Activated gamma-delta T cell treated with anti-CD3 and anti-CD28 coated beads, Interleukin-2, amount 50 U/mL, for 16 hours (primary cell): ENCODE results near the gene ADAM12.
"Not testable (repeated sequence)": the region's sequence is repeated elsewhere in the genome, so short reads cannot be mapped to it uniquely, and the experiment has no call there.

Experiments used
- DNase-seq: peaks from one replicate; pipeline ENCODE4 v3.0.0-alpha.2; 2020; ENCODE audit warnings: low read depth

Gene ADAM12

DNA sequence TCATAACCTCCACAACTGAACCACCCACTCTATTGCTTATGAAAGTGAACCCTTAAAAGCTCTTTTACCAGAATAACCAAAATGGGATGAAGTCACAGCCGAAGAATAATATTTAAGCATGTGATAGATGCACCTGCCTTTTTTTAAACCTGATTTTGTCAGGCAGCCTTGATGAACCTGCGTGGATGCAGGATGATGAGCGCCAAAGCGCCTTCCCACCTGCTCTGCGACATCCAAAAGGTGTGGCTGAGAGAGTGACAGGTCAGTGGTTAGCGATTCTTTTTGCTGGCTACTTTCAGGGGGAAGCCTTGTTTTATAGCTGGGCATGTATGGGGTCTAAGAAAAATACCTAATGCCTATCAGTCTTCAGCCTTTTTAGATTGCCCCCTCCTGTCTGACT lies 334.1 kb downstream of the ADAM12 start:
- DNase-seq = no peak

DNA sequence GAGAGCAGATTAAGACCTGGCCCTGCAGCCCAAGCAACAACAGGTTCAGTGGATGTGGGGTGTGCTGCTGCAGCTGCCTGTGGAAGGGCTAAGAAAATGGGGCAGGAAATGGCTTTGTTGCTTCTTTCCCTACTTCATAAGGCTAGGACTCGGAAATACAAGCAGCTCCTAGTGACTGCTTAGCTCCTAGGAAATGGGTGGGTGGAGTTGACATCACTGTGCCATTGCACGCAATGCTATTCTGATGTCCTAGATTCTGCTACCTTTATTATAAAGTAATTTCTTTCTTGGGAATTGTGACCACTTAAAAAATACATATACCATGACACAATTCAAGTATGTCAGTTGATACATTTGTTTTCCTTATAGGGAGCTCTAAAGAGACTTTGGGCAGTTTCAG lies 336.1 kb downstream of the ADAM12 start:
- no peak for DNase-seq

DNA sequence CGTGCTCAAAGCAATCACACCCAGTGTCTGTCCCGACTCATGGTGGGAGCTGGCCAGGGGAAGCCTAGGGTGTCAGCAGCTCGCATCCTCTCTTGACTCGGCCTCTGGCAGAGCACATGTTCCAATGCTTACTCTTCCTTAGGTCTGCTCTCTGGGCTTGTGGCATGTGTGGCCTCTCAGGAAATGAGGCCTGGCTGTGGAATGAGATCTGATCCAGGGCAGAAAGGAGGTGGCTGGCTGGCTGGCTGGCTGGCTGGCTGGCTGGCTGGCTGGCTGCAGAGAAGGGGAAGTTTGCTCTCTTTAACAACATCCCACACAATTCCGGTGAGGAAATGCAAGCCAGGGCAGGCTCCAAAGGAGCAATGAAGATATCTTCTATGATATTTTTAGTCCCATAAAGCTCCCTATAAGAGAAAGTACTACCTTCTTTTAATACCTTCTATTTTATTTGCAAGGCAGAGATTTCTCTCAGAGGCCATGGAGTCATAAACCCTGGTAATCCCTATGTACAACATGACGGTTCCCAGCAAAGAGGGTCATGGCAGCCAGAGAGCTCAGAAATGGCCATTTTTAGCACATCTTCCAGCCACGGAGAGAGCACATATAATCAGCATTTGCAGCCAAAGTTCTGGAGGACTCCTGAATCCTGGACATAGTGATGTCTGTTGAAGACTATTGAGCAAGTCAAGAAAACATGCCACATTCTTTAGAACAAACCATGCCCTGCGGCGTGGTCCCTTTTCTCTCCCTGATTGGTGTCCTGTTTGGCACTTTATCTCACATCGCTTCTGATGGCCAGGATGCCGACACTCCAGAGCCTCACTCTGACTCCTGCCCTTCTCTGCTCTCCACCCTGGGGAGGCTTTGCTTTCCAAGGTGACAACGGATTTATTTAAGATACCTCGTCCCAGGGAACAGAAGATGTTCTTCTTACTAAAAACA lies 338.2 kb downstream of the ADAM12 start:
- DNase-seq = no peak

- DNase-seq = not testable (repeated sequence)
These were observed 340.5 kb downstream of the ADAM12 start for GRCh38 chr10:126047749-126048148.

GRCh38 chr10:126046831-126047230 lies 341.4 kb downstream of the ADAM12 start:
- DNase-seq = no peak

GRCh38 chr10:126045861-126046260 lies 342.4 kb downstream of the ADAM12 start:
- no peak for DNase-seq

- no peak for DNase-seq
These were observed 344.9 kb downstream of the ADAM12 start for GRCh38 chr10:126043389-126043788.

- DNase-seq = no peak
These were observed 345.4 kb downstream of the ADAM12 start for GRCh38 chr10:126042906-126043305.

GRCh38 chr10:126042354-126042753 lies 345.9 kb downstream of the ADAM12 start:
- DNase-seq = no peak

- peak; percentile 30 for DNase-seq
These were observed 346.5 kb downstream of the ADAM12 start for GRCh38 chr10:126041804-126042231.

DNA sequence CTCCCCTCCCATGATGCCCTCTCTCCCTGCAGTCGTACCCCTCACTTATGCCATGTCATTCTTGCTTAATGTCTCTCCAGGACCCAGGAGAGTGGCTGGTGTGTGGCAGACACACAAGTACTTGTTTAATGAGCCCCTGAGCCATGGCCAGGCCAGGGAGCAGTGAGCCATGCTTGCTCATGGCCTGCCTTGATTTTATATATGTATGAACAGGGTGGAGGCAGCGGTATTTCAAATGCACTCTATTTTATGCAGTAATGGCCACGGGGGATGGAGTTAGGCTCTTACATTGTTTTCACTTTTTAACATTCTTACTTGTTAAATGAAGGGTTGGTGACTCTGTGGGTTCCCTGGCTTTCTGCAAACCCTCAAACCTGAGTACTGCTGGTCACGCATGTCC lies 347.2 kb downstream of the ADAM12 start:
- DNase-seq = no peak

DNA sequence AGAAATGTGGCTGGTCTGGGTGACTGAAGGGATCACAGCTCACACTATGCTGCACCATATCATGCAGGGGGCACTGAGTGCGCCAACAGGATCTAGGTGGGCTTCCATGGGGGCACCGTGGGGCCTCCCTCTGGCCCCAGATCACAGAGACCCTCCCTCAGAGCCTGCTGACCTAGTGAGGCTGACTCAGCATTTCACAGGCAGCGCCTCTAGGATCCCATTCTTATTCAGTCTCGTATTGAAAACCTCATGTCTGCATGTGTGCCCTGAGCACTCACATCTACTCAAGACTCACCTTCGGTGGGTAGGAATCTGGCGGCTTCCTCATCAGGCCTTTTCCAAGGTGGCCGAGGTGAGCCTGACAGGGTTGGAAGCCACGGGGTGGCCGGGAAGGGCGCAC lies 350.3 kb downstream of the ADAM12 start:
- no peak for DNase-seq

DNA sequence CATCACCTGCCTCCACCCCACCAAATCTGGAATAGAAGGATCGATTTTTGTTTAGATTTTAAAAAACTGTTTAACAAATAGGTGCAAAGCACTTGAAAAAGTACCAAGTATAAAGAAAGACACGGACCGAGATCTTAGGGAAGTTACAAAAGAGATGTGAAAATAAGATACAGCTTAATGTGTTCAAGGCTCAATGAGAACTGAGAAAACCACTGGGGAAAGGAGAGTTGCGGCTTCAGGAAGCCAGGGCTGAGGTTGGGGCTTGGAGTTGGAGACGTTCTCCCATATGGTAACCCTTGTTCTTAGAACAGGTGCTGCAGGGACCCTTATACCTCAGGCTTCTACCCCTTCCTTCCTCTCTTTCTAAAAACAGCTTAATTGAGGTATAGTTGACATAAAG lies 351.8 kb downstream of the ADAM12 start:
- no peak for DNase-seq

DNA sequence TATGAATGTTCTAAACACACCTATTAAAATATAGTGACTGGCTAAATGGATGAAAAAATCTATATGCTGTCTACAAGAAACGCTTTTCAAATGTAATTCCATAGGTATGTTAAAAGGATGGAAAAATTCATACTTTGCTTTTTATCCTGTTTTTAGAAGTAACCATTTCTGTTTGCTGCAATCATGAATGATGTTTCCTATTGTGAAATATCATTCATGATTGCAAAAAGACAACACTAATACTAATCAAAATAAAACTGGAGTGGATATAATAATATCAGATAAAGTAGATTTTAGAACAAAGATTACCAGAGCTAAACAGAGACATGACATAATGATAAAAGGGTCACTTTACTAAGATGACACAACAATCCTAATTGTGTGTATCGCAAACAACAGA lies 353.7 kb downstream of the ADAM12 start:
- DNase-seq = no peak

- DNase-seq = no peak
These were observed 358.3 kb downstream of the ADAM12 start for GRCh38 chr10:126029999-126030398.

GRCh38 chr10:126027692-126028091 lies 360.6 kb downstream of the ADAM12 start:
- DNase-seq = no peak

- no peak for DNase-seq
These were observed 365.4 kb downstream of the ADAM12 start for GRCh38 chr10:126022841-126023240.

GRCh38 chr10:126021833-126022500 lies 366.3 kb downstream of the ADAM12 start:
- no peak for DNase-seq

GRCh38 chr10:126017961-126018560 lies 370.2 kb downstream of the ADAM12 start:
- DNase-seq = no peak

DNA sequence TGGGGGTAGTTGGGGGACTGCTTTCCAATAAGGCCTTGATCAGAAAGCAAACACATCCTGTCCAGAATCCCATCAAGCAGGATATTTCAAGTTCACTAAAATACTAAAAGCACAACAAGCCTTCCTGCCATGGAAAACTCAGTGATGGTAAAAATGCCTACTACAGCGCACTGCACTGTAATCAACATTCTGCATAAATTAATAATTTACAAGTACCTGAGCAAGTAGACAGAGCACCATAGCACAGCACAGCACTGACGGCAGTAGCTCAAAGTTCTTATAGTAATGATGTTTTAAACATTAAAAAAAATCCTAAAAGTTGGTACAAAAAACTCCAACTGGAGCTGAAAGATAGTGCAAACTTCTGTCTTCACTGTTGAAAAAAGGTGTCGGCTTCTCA lies 371.4 kb downstream of the ADAM12 start:
- DNase-seq = no peak

DNA sequence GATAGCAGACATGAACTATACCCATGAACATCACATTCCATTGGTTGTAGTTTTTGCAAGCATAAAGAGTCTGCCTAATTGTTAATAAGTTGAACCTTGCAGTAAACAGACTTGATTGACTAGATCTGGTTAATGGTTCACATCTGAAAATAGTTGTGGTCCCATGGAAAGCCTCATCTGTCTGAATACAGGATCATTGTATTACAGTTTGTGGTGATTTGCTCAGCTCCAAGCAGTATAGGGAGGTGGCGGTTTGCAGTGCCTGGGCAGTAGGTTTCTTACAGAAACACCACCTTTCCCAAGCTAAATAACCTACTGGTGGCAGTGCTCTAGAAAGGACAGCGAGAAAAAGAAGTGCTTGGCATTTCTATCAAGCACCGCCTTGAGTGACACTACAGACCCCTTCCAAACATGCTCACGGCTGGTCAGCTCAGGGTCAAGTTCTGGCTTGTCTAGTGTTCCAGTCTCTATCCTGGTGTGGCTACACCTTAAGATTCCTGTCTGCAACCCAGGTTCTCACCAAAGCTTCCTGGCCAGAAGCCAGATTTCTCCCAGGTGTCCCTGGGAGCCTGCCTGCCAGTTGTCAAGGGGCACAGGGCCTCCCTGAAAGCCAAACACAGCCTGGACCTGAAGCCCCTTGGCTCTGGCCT lies 372.0 kb downstream of the ADAM12 start:
- no peak for DNase-seq

- DNase-seq = no peak
These were observed 372.9 kb downstream of the ADAM12 start for GRCh38 chr10:126015413-126015812.
